Retinal pigment epithelial cell (primary cell): ENCODE measurements around the gene LTC4S.

Experiments used
- DNase-seq: peaks from one replicate; pipeline ENCODE4 v3.0.0-alpha.2; 2010; ENCODE audit warnings: low read depth
- H3K4me3 ChIP-seq: 2 replicates; pipeline ENCODE4 v1.5.1; 2011; ENCODE audit warnings: mild to moderate bottlenecking, low read length, control low read depth, moderate library complexity
- CTCF ChIP-seq: conservative IDR thresholded peaks from 2 replicates; pipeline ENCODE4 v1.5.1; 2011; ENCODE audit warnings: low read depth, low read length, control low read depth, inconsistent platforms

The LTC4S gene

GRCh38 chr5:179818746-179819295, 25.0 kb downstream of the LTC4S start:
- peak; percentile 94 for DNase-seq
- no peak for TF ChIP-seq CTCF
- H3K4me3 ChIP-seq = peak overlapping the region; percentile 27

GRCh38 chr5:179819296-179820126, 25.7 kb downstream of the LTC4S start:
- no peak overlapping the region for H3K4me3 ChIP-seq
- DNase-seq = peak; percentile 65
- TF ChIP-seq CTCF = no peak

GRCh38 chr5:179820127-179820482, 26.3 kb downstream of the LTC4S start:
- no peak for DNase-seq
- TF ChIP-seq CTCF = no peak
- peak overlapping the region; percentile 37 for H3K4me3 ChIP-seq

- no peak for TF ChIP-seq CTCF
- H3K4me3 ChIP-seq = peak within 1 kb of the TSS; percentile 74
These were observed 26.9 kb downstream of the LTC4S start, which contains the start of gene SQSTM1 for GRCh38 chr5:179820483-179821297. TSS of gene SQSTM1 (plus strand) at chr5:179820905. CDS start at chr5:179820937, 32 bp downstream.

GRCh38 chr5:179821298-179822058, 27.7 kb downstream of the LTC4S start:
- H3K4me3 ChIP-seq = peak overlapping the region; percentile 74
- DNase-seq = peak; percentile 77
- TF ChIP-seq CTCF = no peak

More at GRCh38 chr5:179820483-179821297, 26.9 kb downstream of the LTC4S start, which contains the start of gene SQSTM1:
- DNase-seq = no peak

- no peak for DNase-seq
- peak overlapping the region; percentile 74 for H3K4me3 ChIP-seq
- no peak for TF ChIP-seq CTCF
These were observed 28.3 kb downstream of the LTC4S start for GRCh38 chr5:179822059-179822432.
